CD4-positive, alpha-beta T cell treated with Interleukin-17A for 4 hours (primary cell): ENCODE results near the gene TMEM63C.

Experiments used
- DNase-seq: peaks from one replicate; pipeline ENCODE4 v3.0.0-alpha.2; 2020; ENCODE audit warnings: mixed read lengths

TMEM63C gene

GRCh38 chr14:77284066-77284465, 102.5 kb downstream of the TMEM63C start:
- DNase-seq: no peak

DNA sequence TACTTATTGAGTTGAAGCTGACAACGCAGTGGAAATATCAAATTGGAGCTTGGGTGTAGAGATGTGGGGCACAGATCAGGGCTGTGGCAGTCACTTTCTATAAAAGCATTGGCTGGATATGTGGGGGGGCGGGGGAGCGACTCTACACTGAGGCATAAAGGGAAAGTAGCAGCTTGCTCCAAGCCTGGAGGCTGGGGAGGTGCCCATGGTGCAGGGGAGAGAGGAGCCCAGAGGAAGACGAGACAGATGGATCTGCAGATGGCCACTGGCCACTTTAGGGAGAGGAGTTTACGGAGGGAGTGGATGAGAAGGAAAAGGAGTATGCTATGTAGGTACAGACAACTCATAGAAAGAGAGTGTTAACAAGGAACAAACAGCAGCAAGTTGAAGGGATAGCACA, 102.9 kb downstream of the TMEM63C start:
- DNase-seq: no peak

GRCh38 chr14:77286576-77286975, 105.0 kb downstream of the TMEM63C start:
- DNase-seq: no peak

DNA sequence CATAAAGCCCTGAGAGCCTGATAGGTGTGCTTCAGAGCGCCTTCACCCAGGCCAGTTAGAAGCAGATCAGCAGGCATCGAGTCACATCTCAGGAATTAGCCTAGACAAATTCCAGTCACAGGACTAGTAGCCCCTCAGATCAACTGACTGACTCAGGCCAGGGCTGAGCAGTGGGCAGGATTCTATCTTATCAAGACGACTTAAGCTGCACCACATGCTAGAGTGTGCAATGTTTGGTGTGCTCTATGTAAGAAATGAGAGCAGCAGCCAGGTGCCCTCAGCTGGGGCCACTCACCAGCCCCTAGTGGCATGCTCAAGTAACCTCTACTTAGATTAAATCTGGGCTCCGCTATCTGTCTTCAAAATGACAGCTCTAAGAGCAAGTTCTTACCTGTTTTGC, 109.1 kb downstream of the TMEM63C start:
- DNase-seq: no peak

DNA sequence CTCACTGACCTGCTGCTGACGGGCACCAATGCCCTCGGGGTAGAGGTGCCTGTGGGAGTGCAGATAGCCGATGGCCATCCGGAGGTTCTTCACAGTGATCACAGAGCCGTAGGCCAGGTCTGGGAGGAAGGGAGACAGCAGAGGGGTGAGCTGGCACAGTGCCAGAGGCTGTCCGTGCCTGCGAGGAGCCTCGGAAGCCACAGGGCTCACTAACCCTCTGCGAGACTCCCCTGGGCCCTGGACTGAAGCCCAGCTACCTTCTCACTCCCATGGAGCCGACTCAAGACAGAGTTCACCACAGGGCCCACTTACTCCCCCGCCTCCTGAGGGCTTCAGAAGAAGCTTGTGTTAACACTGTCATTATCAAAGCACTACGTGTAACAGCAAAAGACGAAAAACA, 114.6 kb downstream of the TMEM63C start:
- no peak for DNase-seq

GRCh38 chr14:77296906-77297305, 115.3 kb downstream of the TMEM63C start:
- no peak for DNase-seq

GRCh38 chr14:77299771-77300170, 118.2 kb downstream of the TMEM63C start:
- DNase-seq: no peak

GRCh38 chr14:77301103-77301502, 119.5 kb downstream of the TMEM63C start:
- DNase-seq: peak; percentile 61

- peak; percentile 21 for DNase-seq
Measured at GRCh38 chr14:77302926-77303325, 121.3 kb downstream of the TMEM63C start.

DNA sequence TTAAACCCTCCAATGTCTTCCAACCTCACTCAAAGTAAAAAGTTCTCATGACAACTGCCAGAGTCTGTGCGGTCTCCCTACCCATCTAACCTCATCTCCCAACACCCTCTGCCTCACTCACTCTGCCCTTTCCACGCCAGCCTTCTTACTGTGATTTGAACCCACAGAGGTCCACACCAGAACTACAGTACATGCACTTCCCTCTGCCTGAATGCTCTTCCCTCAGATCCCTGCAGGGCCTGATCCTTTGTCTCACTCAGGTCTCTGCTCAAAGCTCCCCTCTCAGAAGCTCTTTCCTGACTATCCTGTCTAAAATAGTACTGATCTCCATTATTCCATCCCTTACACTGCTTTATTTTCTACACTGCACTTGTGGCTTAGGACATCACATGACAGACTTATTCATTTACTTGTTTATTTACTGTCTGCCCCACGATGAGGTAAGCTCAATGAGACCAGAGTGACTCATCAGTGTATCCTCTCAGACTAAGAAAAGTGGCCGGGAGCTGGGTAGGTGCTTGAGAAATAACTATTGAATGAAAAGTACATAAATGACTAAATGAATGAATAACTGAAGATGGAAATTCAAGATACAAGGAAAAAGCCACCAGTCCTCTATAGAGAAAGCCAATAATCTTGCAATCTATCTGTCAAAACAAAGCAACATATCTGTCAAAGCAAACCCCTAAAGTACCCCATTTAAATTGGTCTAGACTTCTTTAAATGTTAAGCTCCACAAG, 122.0 kb downstream of the TMEM63C start:
- no peak for DNase-seq

GRCh38 chr14:77305696-77306095, 124.1 kb downstream of the TMEM63C start:
- no peak for DNase-seq

DNA sequence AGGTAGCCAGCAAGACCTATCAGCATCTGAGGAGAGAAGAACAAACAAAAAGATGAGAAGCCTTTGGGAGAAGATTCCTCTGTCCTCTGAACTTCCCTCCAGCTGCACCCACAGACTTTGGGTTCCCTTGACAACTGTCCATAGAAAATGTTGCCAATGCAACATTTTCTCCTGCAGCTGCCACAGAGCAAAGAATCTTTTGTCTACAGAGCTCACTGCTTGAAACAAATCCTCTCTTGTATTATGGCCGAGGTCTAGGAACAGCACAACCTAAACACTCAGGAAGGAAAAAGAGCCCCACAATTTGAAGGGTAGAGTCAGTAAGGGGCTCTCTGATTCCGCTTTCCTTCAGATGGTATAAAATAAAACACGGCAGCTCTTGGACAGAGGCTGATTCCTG, 124.8 kb downstream of the TMEM63C start:
- no peak for DNase-seq

DNA sequence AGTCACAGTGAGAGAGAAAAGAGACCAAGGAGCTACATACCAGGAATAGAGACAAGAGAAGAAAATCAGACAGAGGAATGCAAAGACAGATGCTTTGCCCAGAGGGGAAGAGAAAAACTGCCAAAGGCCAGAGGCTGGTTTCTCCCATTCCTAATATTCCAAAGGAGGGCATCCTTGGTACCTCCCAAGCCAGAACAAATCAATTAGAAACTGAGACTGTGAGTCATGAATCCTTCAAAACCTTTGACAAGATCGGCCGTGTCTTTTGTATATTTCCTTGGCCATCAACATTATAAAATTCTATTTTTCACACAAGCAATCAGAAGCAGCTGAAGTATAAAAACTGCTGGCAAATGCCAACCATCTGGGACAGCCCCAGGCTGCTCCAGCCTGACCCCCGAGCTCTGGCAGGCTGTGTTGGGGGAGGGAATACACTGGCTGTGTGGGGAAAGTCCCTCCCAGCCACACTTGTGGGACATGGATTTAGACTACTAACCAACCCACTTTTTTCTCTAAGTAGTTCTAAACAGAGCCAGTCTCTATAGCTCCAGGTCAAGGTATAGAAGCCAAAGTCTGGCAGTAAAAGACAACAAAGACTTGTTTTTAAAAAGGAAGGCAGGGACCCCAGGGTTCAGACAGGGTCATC, 125.4 kb downstream of the TMEM63C start:
- no peak for DNase-seq
